ENCODE measurements around the gene TMEM30A.

TMEM30A gene

GRCh38 chr6:75261299-75261698 lies 23.3 kb downstream of the TMEM30A start:
- Histone ChIP-seq H3K4me3 (ENCODE audit: low read depth, low read length) (no peak overlapping the region), H3K9me3 (no peaks in the 10 kb centered on the region), H3K4me1 (no peaks in the 10 kb centered on the region), H3K36me3 (peaks cover 19% of the 10 kb centered on the region), H3K27me3 (no peaks in the 10 kb centered on the region)
- no peak for DNase-seq
- TF ChIP-seq CTCF (IDR thresholded peaks at IDR 0.05; ENCODE audit: low read depth, low read length), result no peak

GRCh38 chr6:75257343-75258087 lies 27.1 kb downstream of the TMEM30A start:
- Histone ChIP-seq H3K4me1 (no peaks in the 10 kb centered on the region), H3K9me3 (no peaks in the 10 kb centered on the region), H3K4me3 (ENCODE audit: low read depth, low read length) (no peak overlapping the region), H3K36me3 (peaks cover 21% of the 10 kb centered on the region), H3K27me3 (no peaks in the 10 kb centered on the region)
- DNase-seq, result no peak
- no peak for TF ChIP-seq CTCF (IDR thresholded peaks at IDR 0.05; ENCODE audit: low read depth, low read length)

- H3K4me3 ChIP-seq (ENCODE audit: low read depth, low read length), result no peak overlapping the region
- no peaks in the 10 kb centered on the region for H3K9me3 ChIP-seq
- H3K4me1 ChIP-seq, result no peaks in the 10 kb centered on the region
- TF ChIP-seq CTCF (IDR thresholded peaks at IDR 0.05; ENCODE audit: low read depth, low read length), result no peak
- no peak for DNase-seq
- peaks cover 10% of the 10 kb centered on the region; the same call in 1 of the 2 replicates for H3K27me3 ChIP-seq
- H3K36me3 ChIP-seq, result peaks cover 5% of the 10 kb centered on the region; the same call in 1 of the 2 replicates
These were observed 34.0 kb downstream of the TMEM30A start for GRCh38 chr6:75250552-75250951.

GRCh38 chr6:75249837-75250236 lies 34.8 kb downstream of the TMEM30A start:
- TF ChIP-seq CTCF (IDR thresholded peaks at IDR 0.05; ENCODE audit: low read depth, low read length), result no peak
- H3K27me3 ChIP-seq, result peaks cover 10% of the 10 kb centered on the region; the same call in 1 of the 2 replicates
- no peaks in the 10 kb centered on the region for H3K4me1 ChIP-seq
- peaks cover 5% of the 10 kb centered on the region; the same call in 1 of the 2 replicates for H3K36me3 ChIP-seq
- H3K4me3 ChIP-seq (ENCODE audit: low read depth, low read length), result no peak overlapping the region
- DNase-seq, result no peak
- H3K9me3 ChIP-seq, result no peaks in the 10 kb centered on the region

- DNase-seq, result no peak
- no peak overlapping the region for H3K4me3 ChIP-seq (ENCODE audit: low read depth, low read length)
- no peak for TF ChIP-seq CTCF (IDR thresholded peaks at IDR 0.05; ENCODE audit: low read depth, low read length)
- H3K9me3 ChIP-seq, result no peaks in the 10 kb centered on the region
- peaks cover 5% of the 10 kb centered on the region; the same call in 1 of the 2 replicates for H3K36me3 ChIP-seq
- H3K27me3 ChIP-seq, result peaks cover 10% of the 10 kb centered on the region; the same call in 1 of the 2 replicates
- H3K4me1 ChIP-seq, result no peaks in the 10 kb centered on the region
These were observed 38.2 kb downstream of the TMEM30A start for GRCh38 chr6:75246386-75246785.

- no peak for TF ChIP-seq CTCF (IDR thresholded peaks at IDR 0.05; ENCODE audit: low read depth, low read length)
- peaks cover 16% of the 10 kb centered on the region for H3K36me3 ChIP-seq
- H3K4me3 ChIP-seq (ENCODE audit: low read depth, low read length), result peak overlapping the region; percentile 79
- no peaks in the 10 kb centered on the region for H3K4me1 ChIP-seq
- no peaks in the 10 kb centered on the region for H3K9me3 ChIP-seq
- DNase-seq, result no peak
- peaks cover 10% of the 10 kb centered on the region; the same call in 1 of the 2 replicates for H3K27me3 ChIP-seq
These were observed 40.5 kb downstream of the TMEM30A start for GRCh38 chr6:75244063-75244584.

Measured in BE2C (cell line).